ENCODE results near the gene CCDC60.

CCDC60 gene

DNA sequence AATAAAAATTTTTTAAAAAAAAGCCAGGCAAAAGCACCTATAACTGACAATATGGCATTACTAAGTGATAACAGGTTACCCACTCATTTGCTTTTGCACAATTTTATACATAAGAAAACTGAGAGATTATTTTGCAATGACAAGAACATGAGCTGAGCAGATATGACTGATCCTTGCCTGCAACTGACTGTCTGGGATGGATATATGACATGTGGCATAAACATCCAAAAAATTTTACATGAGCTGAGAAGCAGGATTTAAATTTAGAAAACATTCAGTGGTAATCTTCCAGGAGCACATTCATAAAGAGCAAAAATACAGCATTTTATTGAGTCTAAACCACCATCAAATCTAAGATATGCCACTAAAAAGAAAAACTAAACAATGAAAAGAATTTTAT, 133.8 kb downstream of the CCDC60 start:
- no peak overlapping the region for H3K4me3 ChIP-seq (replicated peaks; ENCODE audit: insufficient read depth, low read length)
- H3K27ac ChIP-seq (replicated peaks): no peak overlapping the region
- H3K27me3 ChIP-seq (ENCODE audit: insufficient read depth, poor library complexity, severe bottlenecking): no peaks in the 10 kb centered on the region
- DNase-seq (ENCODE audit: low read depth in 1 of 2, low spot score in 1 of 2): no peak
- TF ChIP-seq GABPA (IDR thresholded peaks at IDR 0.05; ENCODE audit: low read depth): no peak
- TF ChIP-seq, protein P1, sequence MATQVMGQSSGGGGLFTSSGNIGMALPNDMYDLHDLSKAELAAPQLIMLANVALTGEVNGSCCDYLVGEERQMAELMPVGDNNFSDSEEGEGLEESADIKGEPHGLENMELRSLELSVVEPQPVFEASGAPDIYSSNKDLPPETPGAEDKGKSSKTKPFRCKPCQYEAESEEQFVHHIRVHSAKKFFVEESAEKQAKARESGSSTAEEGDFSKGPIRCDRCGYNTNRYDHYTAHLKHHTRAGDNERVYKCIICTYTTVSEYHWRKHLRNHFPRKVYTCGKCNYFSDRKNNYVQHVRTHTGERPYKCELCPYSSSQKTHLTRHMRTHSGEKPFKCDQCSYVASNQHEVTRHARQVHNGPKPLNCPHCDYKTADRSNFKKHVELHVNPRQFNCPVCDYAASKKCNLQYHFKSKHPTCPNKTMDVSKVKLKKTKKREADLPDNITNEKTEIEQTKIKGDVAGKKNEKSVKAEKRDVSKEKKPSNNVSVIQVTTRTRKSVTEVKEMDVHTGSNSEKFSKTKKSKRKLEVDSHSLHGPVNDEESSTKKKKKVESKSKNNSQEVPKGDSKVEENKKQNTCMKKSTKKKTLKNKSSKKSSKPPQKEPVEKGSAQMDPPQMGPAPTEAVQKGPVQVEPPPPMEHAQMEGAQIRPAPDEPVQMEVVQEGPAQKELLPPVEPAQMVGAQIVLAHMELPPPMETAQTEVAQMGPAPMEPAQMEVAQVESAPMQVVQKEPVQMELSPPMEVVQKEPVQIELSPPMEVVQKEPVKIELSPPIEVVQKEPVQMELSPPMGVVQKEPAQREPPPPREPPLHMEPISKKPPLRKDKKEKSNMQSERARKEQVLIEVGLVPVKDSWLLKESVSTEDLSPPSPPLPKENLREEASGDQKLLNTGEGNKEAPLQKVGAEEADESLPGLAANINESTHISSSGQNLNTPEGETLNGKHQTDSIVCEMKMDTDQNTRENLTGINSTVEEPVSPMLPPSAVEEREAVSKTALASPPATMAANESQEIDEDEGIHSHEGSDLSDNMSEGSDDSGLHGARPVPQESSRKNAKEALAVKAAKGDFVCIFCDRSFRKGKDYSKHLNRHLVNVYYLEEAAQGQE (IDR thresholded peaks at IDR 0.05; ENCODE audit: insufficient replicate concordance, low read depth): no peak
- no peak for TF ChIP-seq POLR2AphosphoS5 (IDR thresholded peaks at IDR 0.05; ENCODE audit: low read depth)

DNA sequence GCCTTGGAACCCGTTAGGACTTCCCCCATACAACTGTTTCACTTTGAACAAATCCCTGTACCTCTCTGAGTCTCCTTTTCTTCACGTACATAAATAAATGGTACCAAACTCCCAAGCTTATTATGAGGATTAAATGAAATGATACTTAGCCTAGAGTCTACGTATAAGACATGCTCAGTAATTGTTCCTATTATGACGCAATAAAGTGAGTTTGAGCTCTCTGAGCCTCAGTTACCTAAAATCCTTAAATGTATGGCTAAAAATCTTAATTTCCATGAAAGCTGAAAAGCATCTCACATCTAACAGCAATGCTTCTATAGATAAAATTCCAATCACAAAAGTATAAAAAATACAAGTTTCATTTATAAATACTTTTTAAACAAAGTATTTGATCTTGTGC, 141.1 kb downstream of the CCDC60 start:
- H3K27me3 ChIP-seq (ENCODE audit: insufficient read depth, poor library complexity, severe bottlenecking): no peaks in the 10 kb centered on the region
- no peak for DNase-seq (ENCODE audit: low read depth in 1 of 2, low spot score in 1 of 2)
- H3K4me3 ChIP-seq (replicated peaks; ENCODE audit: insufficient read depth, low read length): no peak overlapping the region
- no peak overlapping the region for H3K27ac ChIP-seq (replicated peaks)
- no peak for TF ChIP-seq POLR2AphosphoS5 (IDR thresholded peaks at IDR 0.05; ENCODE audit: low read depth)
- no peak for TF ChIP-seq CTCF (IDR thresholded peaks at IDR 0.05; ENCODE audit: insufficient read depth, low read length)
- no peak for TF ChIP-seq GABPA (IDR thresholded peaks at IDR 0.05; ENCODE audit: low read depth)
- TF ChIP-seq, protein P1 (IDR thresholded peaks at IDR 0.05; ENCODE audit: insufficient replicate concordance, low read depth): no peak
- TF ChIP-seq SPI1 (IDR thresholded peaks at IDR 0.05; ENCODE audit: borderline replicate concordance, low read depth): no peak

DNA sequence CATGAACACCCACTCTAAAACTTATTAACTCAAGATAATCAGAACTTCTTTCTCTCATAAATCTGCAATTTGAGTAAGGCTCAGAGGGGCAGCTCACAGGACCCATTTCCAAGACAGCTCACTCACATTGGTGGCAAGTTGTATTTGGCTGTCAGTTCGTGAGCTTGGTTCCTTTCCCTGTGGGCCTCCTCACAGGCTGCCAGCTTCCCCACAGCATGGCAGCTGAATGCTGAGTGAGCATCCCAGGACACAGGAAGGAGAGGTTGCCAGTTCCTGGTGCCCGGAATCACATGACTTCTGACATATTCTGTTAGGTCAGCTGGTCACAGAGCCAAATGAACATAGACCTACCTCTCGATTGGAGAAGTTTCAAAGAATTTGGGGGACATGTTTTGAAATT, 142.4 kb downstream of the CCDC60 start:
- TF ChIP-seq, protein P1 (IDR thresholded peaks at IDR 0.05; ENCODE audit: insufficient replicate concordance, low read depth): no peak
- TF ChIP-seq CTCF (IDR thresholded peaks at IDR 0.05; ENCODE audit: insufficient read depth, low read length) (no peak), POLR2AphosphoS5 (IDR thresholded peaks at IDR 0.05; ENCODE audit: low read depth) (no peak), GABPA (IDR thresholded peaks at IDR 0.05; ENCODE audit: low read depth) (no peak), SPI1 (IDR thresholded peaks at IDR 0.05; ENCODE audit: borderline replicate concordance, low read depth) (no peak)
- no peak overlapping the region for H3K4me3 ChIP-seq (replicated peaks; ENCODE audit: insufficient read depth, low read length)
- H3K27me3 ChIP-seq (ENCODE audit: insufficient read depth, poor library complexity, severe bottlenecking): no peaks in the 10 kb centered on the region
- DNase-seq (ENCODE audit: low read depth in 1 of 2, low spot score in 1 of 2): no peak
- no peak overlapping the region for H3K27ac ChIP-seq (replicated peaks)
